GM18498 (cell line): Measurements from ENCODE around the gene SARS1.

Experiments
- ATAC-seq: cut with Tn5 transposase; IDR thresholded peaks from one replicate; pipeline ENCODE4 v1.9.1; 2021; ENCODE audit warnings: mild to moderate bottlenecking, moderate library complexity; ENCODE audit not compliant: unreplicated experiment

SARS1 gene

DNA sequence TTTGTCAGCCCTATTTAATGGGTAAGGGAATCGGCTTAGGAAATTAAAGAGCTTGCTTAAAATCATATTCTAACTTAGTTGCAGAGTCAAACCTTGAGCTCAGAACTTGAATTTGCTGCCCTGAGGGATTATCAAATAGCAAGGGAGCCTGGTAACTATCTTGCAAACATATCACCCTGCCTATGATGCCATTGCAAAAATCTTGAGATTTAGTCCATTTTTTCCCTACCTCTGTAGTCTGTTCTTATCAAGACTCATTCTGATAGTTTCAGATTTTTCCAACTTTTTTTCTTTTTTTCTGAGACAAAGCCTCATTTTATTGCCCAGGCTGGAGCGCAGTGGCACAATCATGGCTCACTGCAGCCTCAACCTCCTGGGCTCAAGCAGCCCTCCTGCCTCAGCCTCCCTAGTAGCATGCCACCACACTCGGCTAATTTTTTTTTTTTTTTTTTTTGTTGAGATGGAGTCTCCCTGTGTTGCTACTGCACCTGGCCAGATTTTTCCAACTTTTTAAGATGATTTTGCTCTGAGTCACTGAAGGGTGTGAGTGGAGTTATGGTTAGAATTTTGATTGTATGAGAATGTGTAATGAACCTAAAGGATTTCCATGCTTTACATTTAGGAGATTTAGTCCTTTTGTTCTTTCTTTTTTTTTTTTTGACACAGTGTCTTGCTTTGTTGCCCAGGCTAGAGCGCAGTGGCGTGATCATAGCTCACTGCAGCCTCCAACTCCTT is 12.2 kb downstream of the SARS1 start:
- no peak for ATAC-seq

DNA sequence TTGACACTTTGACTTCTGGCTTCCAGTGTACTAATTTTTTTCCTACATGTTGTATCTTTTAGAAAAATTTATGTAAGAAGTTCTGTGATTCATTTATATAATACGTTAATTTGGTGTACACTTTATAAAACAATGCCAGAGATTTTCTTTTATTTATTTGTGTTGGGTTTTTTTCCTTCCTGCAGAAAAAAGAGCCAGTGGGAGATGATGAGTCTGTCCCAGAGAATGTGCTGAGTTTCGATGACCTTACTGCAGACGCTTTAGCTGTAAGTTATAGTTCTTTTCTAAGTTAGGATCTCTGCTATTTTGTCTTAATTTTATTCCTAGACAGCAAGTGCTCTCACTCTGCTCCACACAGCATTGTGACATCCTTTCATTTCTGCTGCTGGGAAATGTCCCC is 14.4 kb downstream of the SARS1 start:
- no peak for ATAC-seq

DNA sequence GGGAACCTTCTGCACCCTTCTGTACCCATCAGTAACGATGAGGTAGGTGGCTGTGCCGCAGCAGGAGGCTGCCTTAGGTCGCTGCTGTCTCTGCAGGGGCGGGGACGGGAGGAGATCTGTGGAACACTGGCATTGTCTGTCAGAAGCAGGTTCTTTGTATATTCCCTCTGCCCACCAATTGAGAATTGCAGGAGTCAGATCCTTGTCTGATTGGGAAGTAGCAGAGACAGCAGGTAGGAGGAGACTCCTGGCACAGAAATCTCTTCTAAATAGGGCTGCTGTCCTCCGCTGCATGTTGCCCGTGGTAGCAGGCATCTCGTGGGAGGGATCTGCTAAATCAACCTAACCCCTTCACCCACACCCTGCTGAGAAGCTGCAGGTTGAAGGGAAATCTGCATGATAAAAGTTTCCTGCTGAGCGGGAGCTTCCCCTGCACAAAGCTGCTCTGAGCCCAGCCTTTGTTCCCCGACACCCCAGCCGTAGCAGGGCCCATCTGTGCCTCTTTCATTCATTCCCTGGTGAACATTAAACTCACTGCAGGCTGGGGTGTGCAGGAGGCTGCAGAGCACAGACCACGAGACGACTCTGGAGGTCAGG is 15.9 kb downstream of the SARS1 start:
- no peak for ATAC-seq

DNA sequence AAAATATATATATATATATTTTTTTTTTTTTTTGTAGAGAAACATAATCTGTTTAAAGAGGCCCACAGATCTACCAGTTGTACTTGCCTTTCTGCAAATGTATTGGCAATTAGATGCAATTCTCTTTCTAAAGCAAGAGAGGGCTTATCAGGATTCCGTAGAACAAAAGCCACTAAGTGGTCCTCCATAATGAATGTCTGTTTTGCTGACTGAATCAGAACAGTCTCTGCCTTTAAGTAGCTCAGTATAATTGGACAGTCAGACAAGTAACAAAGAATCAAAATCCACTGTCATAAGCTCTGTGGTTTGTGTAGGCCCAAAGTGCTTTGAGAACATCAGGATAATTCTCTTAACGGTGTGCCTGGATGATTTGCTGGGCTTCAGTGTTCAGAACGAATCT is 17.3 kb downstream of the SARS1 start:
- ATAC-seq: no peak

DNA sequence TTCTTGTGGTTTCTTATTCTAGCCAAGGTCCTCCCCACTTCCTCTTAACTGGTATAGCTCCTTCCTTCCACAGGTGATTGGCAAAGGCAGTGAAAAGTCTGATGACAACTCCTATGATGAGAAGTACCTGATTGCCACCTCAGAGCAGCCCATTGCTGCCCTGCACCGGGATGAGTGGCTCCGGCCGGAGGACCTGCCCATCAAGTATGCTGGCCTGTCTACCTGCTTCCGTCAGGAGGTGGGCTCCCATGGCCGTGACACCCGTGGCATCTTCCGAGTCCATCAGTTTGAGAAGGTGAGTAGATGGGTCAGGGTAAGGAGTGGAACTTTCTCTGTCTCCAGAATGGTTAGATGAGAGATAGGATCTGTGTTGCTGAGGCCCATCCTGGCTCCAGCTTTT is 21.4 kb downstream of the SARS1 start:
- ATAC-seq: no peak

DNA sequence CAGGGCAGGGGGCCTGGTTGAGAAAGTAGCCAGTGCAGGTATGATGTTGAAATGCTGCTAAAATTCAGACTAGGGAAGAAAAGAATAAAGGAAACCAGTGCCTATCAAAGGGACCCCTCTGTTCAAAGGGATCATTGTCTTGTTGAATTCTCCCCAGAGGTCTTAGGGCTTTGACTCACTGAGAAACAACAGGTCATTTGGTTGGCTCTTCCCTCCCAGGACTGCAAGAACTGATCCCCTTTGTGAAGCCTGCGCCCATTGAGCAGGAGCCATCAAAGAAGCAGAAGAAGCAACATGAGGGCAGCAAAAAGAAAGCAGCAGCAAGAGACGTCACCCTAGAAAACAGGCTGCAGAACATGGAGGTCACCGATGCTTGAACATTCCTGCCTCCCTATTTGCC is 23.8 kb downstream of the SARS1 start:
- no peak for ATAC-seq

DNA sequence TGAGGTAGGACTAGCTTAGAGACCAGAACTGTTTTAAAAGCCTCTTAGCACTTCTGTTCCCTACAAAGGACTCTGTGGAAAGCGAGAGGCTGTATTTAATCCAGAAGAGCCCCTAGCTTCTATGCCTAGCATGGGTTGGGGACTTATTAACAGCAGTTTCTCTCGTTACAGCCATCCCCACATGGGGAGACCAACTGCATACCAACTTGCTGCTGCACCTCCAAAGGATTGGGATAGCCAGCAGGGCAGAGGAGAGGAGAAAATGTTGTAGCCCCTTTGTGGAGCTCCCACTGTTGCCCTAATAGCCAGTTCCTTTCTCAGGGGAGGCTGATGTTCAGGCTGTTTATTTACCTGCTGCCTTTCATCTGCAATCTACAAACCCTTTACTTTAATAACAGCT is 24.7 kb downstream of the SARS1 start:
- no peak for ATAC-seq

DNA sequence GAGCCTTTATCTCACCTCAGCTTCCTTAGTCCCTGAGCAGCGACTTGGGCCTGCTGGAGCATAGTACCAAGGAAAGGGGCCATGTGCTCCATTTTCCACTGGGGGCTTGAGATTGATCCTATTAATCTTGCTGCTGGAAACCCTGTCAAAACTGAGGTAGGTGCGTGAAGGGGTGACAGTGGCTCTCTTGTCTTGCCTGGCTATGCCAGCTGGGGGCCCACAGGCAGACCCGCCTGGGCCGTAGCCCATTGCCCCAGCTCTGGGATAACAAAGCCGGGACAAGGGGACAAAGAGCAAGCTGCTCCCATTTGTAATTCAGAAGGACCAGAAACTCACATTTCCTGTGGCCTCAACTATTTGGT is 25.3 kb downstream of the SARS1 start:
- no peak for ATAC-seq

DNA sequence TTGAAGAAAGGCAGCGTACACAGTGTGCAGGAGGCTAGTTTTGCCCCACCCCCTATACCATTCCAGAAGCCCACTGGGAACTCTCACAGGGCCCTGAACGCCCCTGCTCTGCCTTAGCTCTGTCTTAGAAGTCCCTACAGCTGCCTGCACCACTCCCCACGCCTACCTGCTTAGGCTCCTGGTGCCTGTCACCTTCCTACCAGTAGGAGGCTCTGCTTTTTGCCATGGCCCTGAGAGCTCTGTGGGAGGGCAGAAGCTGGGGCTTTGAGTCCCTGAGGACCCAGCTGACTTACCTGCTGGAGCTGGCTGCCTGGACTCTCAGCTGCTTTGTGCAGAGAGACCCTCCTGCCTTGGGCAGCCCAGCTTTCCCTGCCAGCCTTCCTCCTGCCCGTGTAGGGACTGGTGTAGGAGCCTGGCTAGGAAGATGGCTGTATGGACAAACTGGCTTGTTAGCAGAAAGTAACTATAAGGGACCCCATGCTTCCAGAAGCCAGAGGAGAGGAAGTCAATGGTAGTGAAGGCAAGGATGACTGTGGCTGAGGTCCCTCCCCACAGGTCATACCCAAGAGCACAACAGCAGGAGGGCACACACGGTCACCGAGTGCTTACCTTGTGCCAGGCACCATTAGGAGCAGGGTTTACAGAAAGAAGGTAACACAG is 25.8 kb downstream of the SARS1 start:
- ATAC-seq: peak; percentile 72

DNA sequence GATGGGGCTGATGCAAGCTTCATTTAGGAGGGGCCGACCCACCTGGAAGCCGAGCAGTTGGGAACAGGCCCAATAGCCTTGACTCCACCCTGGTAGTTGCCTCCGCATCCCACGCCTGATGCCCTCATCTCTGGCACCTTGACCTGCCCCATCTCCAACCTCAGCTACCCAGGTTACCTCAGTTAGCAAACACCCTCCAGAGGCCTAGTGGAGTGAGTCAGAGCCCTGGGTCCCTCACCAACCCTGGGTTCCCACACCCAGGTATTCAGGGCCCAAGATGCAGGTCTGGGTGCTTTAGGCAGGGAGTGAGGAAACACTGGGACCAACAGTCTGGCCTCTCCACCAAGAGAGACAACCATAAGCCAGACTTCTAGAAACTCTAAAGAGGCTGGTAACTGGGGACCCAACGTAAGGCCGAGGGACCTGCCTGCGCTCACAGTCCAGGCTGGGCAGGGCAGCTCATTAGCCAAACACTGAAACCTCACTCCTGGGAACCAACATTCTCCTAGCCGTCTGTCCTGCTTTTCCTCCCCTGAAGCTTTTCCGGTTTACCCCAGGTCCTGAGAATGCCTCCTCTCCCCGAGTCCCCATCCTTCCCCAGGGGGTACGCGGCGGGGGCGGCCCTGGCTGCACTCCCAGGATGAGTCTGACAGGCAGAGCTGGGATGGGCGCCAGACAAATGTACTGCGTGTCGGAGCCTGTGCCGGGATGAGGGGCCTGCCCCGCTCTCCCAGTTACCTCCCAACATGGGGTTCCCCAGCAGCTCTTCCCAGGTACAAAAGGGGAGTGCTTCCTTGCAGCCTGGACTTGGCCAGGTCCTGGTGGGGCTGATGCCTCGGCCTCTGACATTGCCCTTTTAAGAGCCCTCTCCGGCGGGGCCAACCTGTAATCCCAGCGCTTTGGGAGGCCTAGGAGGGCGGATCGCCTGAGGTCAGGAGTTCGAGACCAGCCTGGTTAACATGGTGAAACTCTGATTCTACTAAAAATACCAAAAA is 26.7 kb downstream of the SARS1 start:
- ATAC-seq: no peak

DNA sequence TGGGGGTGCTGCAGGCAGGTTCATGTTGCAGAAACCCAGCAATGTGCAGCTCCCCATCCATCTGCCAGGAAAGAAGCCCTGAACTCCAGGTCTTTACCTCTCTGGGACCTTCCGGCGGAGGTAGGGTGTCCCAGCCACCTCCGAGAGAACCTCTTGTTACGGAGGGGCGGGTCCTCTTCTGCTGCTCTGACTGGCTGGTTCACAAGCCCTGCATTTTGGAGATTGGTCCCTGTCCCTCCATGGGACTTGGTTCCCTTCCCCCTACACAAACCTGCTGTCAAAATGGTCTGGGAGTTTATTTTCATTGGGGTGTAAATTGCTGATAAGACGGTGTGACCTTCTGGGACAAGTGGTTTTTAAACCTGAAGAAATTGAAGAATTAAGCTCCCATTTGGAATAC is 27.6 kb downstream of the SARS1 start:
- ATAC-seq: no peak

DNA sequence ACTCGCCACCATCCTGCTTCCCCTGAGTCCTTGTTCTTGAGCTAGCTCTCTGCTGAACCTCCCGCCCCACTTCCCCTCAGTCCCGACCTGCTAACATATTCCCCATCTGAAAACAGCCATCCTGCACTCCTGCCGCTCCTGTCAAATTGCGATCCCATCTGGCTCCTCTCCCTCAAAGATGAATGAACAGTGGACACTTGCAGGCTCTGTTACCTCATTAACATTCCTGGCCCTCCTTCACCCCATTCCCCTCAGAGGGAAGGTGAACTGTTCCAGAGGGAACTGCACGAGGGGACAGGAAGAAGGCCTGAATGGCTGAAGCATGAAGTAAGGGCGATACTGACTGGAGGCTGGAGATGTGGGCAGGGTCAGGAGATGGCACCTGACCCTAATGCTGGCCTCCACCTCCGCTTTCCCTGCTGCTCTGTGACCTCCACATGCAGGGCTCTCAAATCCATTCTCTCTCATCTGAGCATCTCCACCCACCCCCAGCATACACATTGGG is 28.2 kb downstream of the SARS1 start:
- no peak for ATAC-seq

DNA sequence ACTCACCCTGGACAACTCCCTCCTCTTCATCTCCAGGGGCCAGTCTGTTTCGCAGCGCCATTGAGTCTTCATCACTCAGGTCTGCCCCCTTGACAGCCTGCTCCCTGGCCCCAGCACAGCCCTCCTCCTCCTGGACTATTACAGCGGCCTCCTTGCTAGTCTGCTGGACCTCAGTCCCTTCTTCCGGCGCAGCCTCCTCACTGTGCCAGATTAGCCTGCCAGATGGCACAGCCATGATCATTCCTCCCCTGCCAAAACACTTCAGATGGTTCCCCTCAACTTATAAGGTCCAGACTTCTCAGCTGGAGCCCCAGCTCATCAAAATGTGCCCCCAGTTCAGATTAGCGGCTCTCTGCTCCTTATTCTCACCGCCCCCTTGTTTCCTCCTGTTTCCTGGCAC is 28.7 kb downstream of the SARS1 start:
- ATAC-seq: no peak

DNA sequence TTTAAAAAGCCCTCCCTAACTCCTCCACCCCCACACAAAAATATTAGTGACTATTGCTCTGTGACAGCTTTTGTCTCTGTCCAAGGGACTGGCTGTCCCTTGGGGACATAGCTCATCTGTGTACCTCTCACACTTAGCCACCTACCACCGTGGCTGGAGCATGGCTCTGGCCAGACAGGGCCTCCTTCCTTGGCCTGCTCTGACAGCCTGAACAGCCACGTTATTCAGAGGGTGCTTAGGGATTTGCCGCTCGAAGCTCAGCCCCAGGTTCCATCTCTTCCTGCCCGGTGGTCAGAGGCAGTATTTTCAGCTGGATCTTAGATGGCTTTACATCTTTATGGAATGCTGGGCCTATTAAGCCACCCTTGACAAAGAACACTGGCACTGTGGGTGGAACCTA is 29.5 kb downstream of the SARS1 start:
- ATAC-seq: no peak

DNA sequence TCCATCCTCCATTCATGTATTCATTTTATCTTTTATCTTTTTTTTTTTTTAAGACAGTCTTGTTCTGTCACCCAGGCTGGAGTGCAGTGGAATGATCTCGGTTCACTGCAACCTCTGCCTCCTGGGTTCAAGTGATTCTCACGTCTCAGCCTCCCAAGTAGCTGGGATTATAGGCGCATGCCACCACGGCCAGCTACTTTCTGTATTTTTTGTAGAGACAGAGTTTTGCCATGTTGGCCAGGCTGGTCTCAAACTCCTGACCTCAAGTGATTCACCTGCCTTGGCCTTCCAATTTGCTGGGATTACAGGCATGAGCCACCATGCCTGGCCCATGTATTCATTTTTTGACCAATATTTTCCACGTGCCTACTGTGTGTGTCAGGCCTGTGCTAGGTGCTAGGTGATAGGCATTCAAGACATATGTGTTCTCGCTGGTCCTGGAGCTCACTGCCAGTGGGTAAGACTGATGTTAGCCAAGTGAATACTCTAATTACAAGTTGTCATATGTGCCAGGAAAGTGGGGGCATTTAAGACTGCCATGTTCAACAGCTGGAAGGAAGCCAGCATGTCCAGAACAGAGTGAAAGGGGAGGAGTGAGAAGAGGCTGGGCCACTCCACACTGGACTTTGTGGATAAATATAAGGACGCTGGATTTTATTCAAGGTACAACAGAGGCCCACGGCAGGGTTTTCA is 30.3 kb downstream of the SARS1 start:
- no peak for ATAC-seq

DNA sequence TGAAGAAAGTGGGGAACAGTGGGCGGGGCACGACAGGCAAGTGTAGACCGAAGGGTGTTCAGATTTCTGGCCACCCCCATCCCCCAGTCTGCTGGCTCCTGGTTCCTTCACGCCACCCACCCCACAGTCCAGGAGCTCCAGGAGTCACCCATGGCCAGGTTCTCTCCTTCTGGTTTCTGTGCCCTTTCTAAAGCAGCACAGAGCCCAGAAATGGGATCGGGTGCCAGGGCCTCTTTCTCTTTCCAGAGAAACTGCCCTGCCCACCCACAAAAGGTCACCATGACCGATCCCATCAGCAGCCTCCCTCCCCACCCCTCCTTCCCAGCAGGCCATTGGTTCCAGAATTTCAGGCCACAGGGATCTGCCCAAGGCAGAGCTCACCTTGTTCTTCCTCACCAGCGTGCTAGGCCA is 32.4 kb downstream of the SARS1 start:
- ATAC-seq: no peak

DNA sequence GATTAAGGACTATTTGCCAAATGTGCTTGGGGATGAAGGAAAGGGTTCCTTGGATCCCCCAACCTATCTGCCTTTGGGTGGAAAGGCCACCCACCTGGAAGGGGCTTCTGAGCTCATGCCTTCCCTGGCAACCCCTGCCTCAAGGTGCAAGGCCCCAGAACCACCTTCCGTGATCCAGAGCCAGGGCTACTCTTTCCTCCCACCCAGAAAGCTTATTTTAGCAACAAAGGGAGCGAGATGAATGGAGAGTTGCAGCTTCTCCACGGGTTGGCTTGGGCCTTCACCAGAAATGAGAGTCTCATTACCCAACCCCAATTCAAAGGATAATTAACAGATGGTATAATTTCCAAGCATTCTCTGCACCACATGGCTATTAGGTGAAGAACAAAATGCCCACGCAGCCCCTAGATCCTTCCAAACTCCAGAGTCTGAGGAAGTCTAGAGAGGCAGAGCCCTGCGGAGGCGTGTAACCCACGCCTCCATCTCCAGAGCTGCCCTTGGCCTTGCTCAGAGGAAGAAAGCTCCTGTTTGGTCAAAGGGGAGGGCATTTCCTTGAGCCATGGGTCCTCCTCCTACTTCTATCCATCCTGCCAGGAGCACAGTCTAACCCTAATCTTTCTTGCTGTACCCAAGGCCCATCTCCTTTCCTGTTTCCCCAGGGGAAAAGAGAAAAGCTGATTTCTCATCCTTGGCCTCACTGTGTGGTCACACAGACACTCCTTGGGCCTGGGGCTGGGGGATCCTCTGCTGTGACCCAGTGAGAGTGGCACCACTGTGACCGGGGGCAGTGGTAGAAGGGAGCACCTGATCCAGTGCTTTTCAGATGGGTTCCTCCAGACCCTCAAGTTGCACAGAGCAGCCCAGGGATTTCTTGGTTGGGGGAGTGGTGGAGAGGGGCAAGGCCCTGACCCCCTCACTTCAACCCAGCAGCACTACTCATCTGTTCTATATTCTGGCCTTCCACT is 34.0 kb downstream of the SARS1 start:
- no peak for ATAC-seq

DNA sequence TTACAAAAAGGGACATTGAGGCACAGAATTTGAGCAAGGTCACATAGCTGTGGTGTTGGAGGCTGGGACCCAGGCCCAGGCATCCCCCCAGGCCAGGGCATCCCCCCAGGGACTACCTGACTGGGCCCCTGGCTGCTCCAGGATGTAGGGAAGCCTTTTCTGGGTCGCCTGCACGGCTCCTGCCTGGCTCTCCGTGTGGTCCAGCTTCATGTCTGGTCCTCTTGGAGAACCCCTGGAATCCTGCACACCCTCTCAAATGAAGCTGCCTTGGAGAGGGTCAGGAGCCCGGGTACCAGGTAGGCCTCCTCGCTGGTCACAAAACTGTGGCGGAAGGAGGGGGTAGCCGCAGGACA is 34.7 kb downstream of the SARS1 start:
- ATAC-seq: no peak
